MM.1S (cell line): ENCODE measurements around the gene LILRB3.
A peak's percentile ranks its signal among the peaks of the same experiment; 100 is the strongest.

Source experiments
- DNase-seq: peaks from one replicate; pipeline ENCODE4 v3.0.0-alpha.2; 2015
- H2AFZ ChIP-seq: fragments of 300-600 bp; sonication (generic); 2 replicates; pipeline ENCODE4 v1.6.0; 2016; ENCODE audit warnings: antibody characterized with exemption, low read length
- H3F3A ChIP-seq: fragments of 300-600 bp; sonication (generic); 2 replicates; pipeline ENCODE4 v1.6.1; 2016; ENCODE audit warnings: mild to moderate bottlenecking, antibody characterized with exemption, low read length, moderate library complexity, mixed read lengths; ENCODE audit not compliant: insufficient read depth
- H3K27ac ChIP-seq: fragments of 300-600 bp; sonication (generic); 2 replicates; pipeline ENCODE4 v1.5.1; 2016; ENCODE audit warnings: mild to moderate bottlenecking, low read length
- H3K27me3 ChIP-seq: fragments of 300-600 bp; sonication (generic); replicated peaks from 2 replicates; pipeline ENCODE4 v1.6.0; 2016; ENCODE audit warnings: low read length; ENCODE audit not compliant: insufficient read depth
- H3K36me3 ChIP-seq: fragments of 300-600 bp; sonication (generic); replicated peaks from 2 replicates; pipeline ENCODE4 v1.6.1; 2016; ENCODE audit warnings: mild to moderate bottlenecking, low read length, mixed read lengths; ENCODE audit not compliant: insufficient read depth
- H3K4me1 ChIP-seq: fragments of 300-600 bp; sonication (generic); 2 replicates; pipeline ENCODE4 v1.6.1; 2016; ENCODE audit warnings: low read length, mixed read lengths
- H3K4me2 ChIP-seq: fragments of 300-600 bp; sonication (generic); 2 replicates; pipeline ENCODE4 v1.6.0; 2016; ENCODE audit warnings: low read depth, low read length
- H3K4me3 ChIP-seq: fragments of 300-600 bp; sonication (generic); 2 replicates; pipeline ENCODE4 v1.5.1; 2016; ENCODE audit warnings: low read length, mixed read lengths
- H3K79me2 ChIP-seq: fragments of 300-600 bp; sonication (generic); 2 replicates; pipeline ENCODE4 v1.6.1; 2016; ENCODE audit warnings: mixed run types, low read length, mixed read lengths
- H3K9ac ChIP-seq: fragments of 300-600 bp; sonication (generic); 2 replicates; pipeline ENCODE4 v1.6.1; 2016; ENCODE audit warnings: low read length, mixed read lengths
- H3K9me2 ChIP-seq: fragments of 300-600 bp; sonication (generic); replicated peaks from 2 replicates; pipeline ENCODE4 v1.6.1; 2016; ENCODE audit warnings: mild to moderate bottlenecking, low read length, mixed read lengths; ENCODE audit not compliant: insufficient read depth
- H3K9me3 ChIP-seq: fragments of 300-600 bp; sonication (generic); replicated peaks from 2 replicates; pipeline ENCODE4 v1.6.1; 2016; ENCODE audit warnings: mild to moderate bottlenecking, low read length, mixed read lengths; ENCODE audit not compliant: insufficient read depth
- H4K20me1 ChIP-seq: fragments of 300-600 bp; sonication (generic); 2 replicates; pipeline ENCODE4 v1.6.1; 2016; ENCODE audit warnings: mild to moderate bottlenecking, low read length, moderate library complexity, mixed read lengths; ENCODE audit not compliant: insufficient read depth
- EZH2 ChIP-seq: fragments of 300-600 bp; sonication (generic); optimal IDR thresholded peaks from 2 replicates; pipeline ENCODE3; 2017; ENCODE audit warnings: low read depth, mild to moderate bottlenecking, antibody characterized with exemption, low read length, mixed read lengths
- EZH2phosphoT487 ChIP-seq: fragments of 300-600 bp; sonication (generic); IDR thresholded peaks from 2 replicates; pipeline ENCODE4 v1.6.1; 2018; ENCODE audit warnings: antibody characterized with exemption, low read length
- TF ChIP-seq, protein P1 (sequence below): fragments of 300-600 bp; sonication (generic); IDR thresholded peaks from 2 replicates; pipeline ENCODE4 v1.5.1; 2016; ENCODE audit warnings: antibody characterized with exemption, low read length, mixed read lengths

LILRB3 gene

GRCh38 chr19:54266133-54266532 is 43.3 kb upstream of the LILRB3 start:
- Histone ChIP-seq H3K36me3 (no peaks in the 10 kb centered on the region), H3K4me1 (no peaks in the 10 kb centered on the region), H3K4me2 (no peak overlapping the region), H3K79me2 (no peaks in the 10 kb centered on the region), H2AFZ (no peak overlapping the region), H3K4me3 (no peak overlapping the region), H3K9me3 (no peaks in the 10 kb centered on the region), H3K27ac (no peak overlapping the region), H3F3A (no peaks in the 10 kb centered on the region), H3K9ac (no peak overlapping the region), H4K20me1 (no peaks in the 10 kb centered on the region), H3K9me2 (no peaks in the 10 kb centered on the region), H3K27me3 (peaks cover 71% of the 10 kb centered on the region)
- peak; percentile 78 for DNase-seq
- TF ChIP-seq, protein P1, sequence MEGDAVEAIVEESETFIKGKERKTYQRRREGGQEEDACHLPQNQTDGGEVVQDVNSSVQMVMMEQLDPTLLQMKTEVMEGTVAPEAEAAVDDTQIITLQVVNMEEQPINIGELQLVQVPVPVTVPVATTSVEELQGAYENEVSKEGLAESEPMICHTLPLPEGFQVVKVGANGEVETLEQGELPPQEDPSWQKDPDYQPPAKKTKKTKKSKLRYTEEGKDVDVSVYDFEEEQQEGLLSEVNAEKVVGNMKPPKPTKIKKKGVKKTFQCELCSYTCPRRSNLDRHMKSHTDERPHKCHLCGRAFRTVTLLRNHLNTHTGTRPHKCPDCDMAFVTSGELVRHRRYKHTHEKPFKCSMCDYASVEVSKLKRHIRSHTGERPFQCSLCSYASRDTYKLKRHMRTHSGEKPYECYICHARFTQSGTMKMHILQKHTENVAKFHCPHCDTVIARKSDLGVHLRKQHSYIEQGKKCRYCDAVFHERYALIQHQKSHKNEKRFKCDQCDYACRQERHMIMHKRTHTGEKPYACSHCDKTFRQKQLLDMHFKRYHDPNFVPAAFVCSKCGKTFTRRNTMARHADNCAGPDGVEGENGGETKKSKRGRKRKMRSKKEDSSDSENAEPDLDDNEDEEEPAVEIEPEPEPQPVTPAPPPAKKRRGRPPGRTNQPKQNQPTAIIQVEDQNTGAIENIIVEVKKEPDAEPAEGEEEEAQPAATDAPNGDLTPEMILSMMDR: peak; percentile 84
- TF ChIP-seq EZH2phosphoT487 (no peak), EZH2 (no peak)

DNA sequence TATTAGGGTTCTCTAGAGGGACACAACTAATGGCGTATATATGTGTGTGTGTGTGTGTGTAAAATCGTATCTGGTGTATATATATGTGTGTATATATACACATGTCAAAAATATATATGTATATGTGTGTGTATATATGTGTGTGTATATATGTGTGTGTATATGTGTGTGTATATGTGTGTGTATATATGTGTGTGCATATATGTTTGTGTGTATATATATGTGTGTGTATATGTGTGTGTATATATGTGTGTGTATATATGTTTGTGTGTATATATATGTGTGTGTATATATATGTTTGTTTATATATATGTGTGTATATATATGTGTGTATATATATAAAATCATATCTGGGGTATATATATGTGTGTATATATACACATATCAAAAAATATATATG is 39.7 kb upstream of the LILRB3 start:
- peaks cover 68% of the 10 kb centered on the region for H3K27me3 ChIP-seq
- H2AFZ ChIP-seq: no peak overlapping the region
- H3K79me2 ChIP-seq: no peaks in the 10 kb centered on the region
- no peaks in the 10 kb centered on the region for H3F3A ChIP-seq
- no peak overlapping the region for H3K4me3 ChIP-seq
- no peak overlapping the region for H3K9ac ChIP-seq
- no peak for DNase-seq
- H3K4me1 ChIP-seq: no peaks in the 10 kb centered on the region
- no peaks in the 10 kb centered on the region for H3K9me2 ChIP-seq
- no peaks in the 10 kb centered on the region for H4K20me1 ChIP-seq
- H3K9me3 ChIP-seq: no peaks in the 10 kb centered on the region
- TF ChIP-seq EZH2 (no peak), EZH2phosphoT487 (no peak)
- TF ChIP-seq, protein P1: no peak
- H3K27ac ChIP-seq: no peak overlapping the region
- H3K36me3 ChIP-seq: no peaks in the 10 kb centered on the region
- H3K4me2 ChIP-seq: no peak overlapping the region

DNA sequence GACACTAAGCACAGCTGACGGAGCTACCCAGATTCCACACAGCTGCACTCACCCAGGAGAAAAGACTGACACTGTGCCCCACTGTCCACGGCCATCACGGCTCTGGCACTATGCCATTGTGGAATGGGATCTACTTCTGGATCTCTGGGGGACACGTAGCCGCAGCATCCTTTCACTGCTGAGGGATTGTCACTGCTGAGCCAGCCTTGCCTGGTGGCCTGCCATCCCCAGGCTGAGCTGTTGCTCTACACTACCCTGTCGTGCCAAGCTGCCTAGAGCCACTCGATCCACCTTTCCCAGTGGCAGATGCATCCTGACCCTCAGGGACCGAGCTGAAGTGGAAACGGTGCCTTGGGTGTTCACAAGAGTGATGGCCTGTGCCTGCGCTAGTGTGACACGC is 39.3 kb upstream of the LILRB3 start:
- Histone ChIP-seq H2AFZ (no peak overlapping the region), H3K27ac (no peak overlapping the region), H3K9me2 (no peaks in the 10 kb centered on the region), H4K20me1 (no peaks in the 10 kb centered on the region), H3K36me3 (no peaks in the 10 kb centered on the region), H3K4me3 (no peak overlapping the region), H3K79me2 (no peaks in the 10 kb centered on the region), H3K4me1 (no peaks in the 10 kb centered on the region), H3K9me3 (no peaks in the 10 kb centered on the region), H3K27me3 (peaks cover 72% of the 10 kb centered on the region), H3K4me2 (no peak overlapping the region), H3K9ac (no peak overlapping the region), H3F3A (no peaks in the 10 kb centered on the region)
- TF ChIP-seq, protein P1: no peak
- no peak for TF ChIP-seq EZH2
- TF ChIP-seq EZH2phosphoT487: no peak
- DNase-seq: no peak
